Measurements from ENCODE around the gene DHDDS.

- TF ChIP-seq CTCF (IDR thresholded peaks at IDR 0.05) (no peak), POLR2A (IDR thresholded peaks at IDR 0.05) (no peak)
Observed at GRCh38 chr1:26493938-26494337, 61.8 kb downstream of the DHDDS start.
